ENCODE data around the gene ENG.

Gene ENG

DNA sequence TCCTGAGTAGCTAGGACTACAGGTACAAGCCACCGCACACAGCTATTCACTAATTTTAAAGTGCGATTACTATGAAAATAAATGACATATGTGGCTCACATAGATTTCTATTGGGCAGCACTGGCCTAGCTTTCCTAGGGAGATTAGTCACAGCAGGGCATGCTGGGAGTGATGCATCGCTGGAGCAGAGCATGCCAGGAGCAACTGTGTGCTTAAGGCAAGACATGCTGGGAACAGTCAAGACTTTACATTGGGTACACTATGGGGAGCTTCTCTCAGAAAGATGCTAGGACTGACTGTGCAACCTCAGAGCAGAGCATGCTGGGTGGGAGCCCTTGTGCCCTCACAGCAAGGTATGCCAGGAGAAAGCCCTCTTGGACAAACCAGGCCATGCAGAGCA lies 35.6 kb upstream of the ENG start:
- H3K9ac ChIP-seq (ENCODE audit: low read length) = no peak overlapping the region
- TF ChIP-seq, protein P1, sequence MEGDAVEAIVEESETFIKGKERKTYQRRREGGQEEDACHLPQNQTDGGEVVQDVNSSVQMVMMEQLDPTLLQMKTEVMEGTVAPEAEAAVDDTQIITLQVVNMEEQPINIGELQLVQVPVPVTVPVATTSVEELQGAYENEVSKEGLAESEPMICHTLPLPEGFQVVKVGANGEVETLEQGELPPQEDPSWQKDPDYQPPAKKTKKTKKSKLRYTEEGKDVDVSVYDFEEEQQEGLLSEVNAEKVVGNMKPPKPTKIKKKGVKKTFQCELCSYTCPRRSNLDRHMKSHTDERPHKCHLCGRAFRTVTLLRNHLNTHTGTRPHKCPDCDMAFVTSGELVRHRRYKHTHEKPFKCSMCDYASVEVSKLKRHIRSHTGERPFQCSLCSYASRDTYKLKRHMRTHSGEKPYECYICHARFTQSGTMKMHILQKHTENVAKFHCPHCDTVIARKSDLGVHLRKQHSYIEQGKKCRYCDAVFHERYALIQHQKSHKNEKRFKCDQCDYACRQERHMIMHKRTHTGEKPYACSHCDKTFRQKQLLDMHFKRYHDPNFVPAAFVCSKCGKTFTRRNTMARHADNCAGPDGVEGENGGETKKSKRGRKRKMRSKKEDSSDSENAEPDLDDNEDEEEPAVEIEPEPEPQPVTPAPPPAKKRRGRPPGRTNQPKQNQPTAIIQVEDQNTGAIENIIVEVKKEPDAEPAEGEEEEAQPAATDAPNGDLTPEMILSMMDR (IDR thresholded peaks at IDR 0.05; ENCODE audit: insufficient read depth, low read length, poor library complexity, severe bottlenecking) = no peak
- TF ChIP-seq EZH2phosphoT487 (conservative IDR thresholded peaks at IDR 0.05; ENCODE audit: low read length) = no peak
- no peak overlapping the region for H3K4me3 ChIP-seq (ENCODE audit: insufficient read depth, low read length, poor library complexity, severe bottlenecking)
- H3F3A ChIP-seq (ENCODE audit: insufficient read depth) = no peaks in the 10 kb centered on the region
- peaks cover 10% of the 10 kb centered on the region for H3K9me3 ChIP-seq (ENCODE audit: insufficient read depth, low read length)
- H2AFZ ChIP-seq (ENCODE audit: low read depth, low read length, severe bottlenecking) = no peak overlapping the region
- H3K79me2 ChIP-seq (ENCODE audit: insufficient read depth, low read length) = no peaks in the 10 kb centered on the region
- no peaks in the 10 kb centered on the region for H3K27me3 ChIP-seq (ENCODE audit: low read length)
- no peaks in the 10 kb centered on the region for H4K20me1 ChIP-seq (ENCODE audit: low read depth, low read length)
- H3K27ac ChIP-seq (ENCODE audit: low read depth, low read length) = no peak overlapping the region
- no peak overlapping the region for H3K4me2 ChIP-seq (ENCODE audit: low read depth, low read length, poor library complexity, severe bottlenecking)
- H3K36me3 ChIP-seq (ENCODE audit: low read length) = no peaks in the 10 kb centered on the region
- H3K9me2 ChIP-seq (replicated peaks; ENCODE audit: insufficient read depth, low read length) = no peaks in the 10 kb centered on the region

DNA sequence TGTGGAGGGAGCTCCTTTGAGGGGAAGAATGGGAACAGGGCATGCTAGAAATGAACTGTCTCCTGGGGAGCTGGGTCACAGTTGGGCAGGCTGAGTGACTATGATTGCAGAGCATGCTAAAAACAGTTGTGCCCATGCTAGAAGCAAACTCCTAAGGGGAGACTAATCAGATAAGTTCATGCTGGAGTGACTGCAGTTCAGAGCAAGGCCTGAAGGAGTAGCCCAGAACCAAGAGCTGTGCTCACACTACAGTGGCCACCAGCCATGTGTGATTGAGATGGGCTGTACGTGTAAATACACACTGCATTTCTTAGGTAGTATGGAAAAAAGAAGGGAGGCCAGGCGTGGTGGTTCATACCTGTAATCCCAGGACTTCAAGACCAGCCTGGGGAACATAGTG lies 33.3 kb upstream of the ENG start:
- TF ChIP-seq, protein P1 (IDR thresholded peaks at IDR 0.05; ENCODE audit: insufficient read depth, low read length, poor library complexity, severe bottlenecking) = no peak
- no peak for TF ChIP-seq EZH2phosphoT487 (conservative IDR thresholded peaks at IDR 0.05; ENCODE audit: low read length)
- H3K4me3 ChIP-seq (ENCODE audit: insufficient read depth, low read length, poor library complexity, severe bottlenecking) = no peak overlapping the region
- H3K9me2 ChIP-seq (replicated peaks; ENCODE audit: insufficient read depth, low read length) = no peaks in the 10 kb centered on the region
- H3K79me2 ChIP-seq (ENCODE audit: insufficient read depth, low read length) = no peaks in the 10 kb centered on the region
- no peak overlapping the region for H2AFZ ChIP-seq (ENCODE audit: low read depth, low read length, severe bottlenecking)
- no peaks in the 10 kb centered on the region for H3K36me3 ChIP-seq (ENCODE audit: low read length)
- H3K9ac ChIP-seq (ENCODE audit: low read length) = no peak overlapping the region
- peaks cover 2% of the 10 kb centered on the region for H3K9me3 ChIP-seq (ENCODE audit: insufficient read depth, low read length)
- no peaks in the 10 kb centered on the region for H3K27me3 ChIP-seq (ENCODE audit: low read length)
- no peak overlapping the region for H3K27ac ChIP-seq (ENCODE audit: low read depth, low read length)
- H3K4me2 ChIP-seq (ENCODE audit: low read depth, low read length, poor library complexity, severe bottlenecking) = no peak overlapping the region
- H3F3A ChIP-seq (ENCODE audit: insufficient read depth) = no peaks in the 10 kb centered on the region
- H4K20me1 ChIP-seq (ENCODE audit: low read depth, low read length) = no peaks in the 10 kb centered on the region

DNA sequence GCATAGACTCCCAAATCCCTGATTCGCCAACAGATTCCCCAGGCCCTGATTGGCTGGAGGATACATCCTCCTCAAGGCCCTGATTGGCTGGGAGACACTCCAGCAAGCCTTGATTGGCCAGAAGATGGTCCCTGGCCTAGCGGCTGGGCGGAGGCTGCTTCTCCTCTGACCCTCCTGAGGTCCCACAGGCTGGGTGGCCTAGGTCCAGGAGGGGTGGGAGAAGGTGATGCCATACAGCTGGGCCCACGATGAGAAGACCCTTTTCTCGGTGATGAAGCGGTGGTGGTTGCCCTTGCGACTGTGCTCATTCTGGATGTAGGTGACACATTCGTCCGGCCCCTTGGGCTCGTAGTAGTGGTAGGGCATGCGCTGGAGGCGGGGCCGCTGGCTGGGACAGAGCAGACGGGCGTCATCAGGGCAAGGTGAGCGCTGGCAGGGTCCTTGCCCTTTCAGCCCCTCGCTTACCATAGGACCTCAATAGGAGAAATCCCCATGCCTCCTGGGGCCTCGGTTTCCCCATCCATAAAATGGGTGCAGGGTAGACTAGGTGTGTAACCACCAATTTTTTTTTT lies 32.0 kb upstream of the ENG start:
- no peaks in the 10 kb centered on the region for H3K36me3 ChIP-seq (ENCODE audit: low read length)
- no peaks in the 10 kb centered on the region for H3F3A ChIP-seq (ENCODE audit: insufficient read depth)
- H3K9me2 ChIP-seq (replicated peaks; ENCODE audit: insufficient read depth, low read length) = no peaks in the 10 kb centered on the region
- H3K4me2 ChIP-seq (ENCODE audit: low read depth, low read length, poor library complexity, severe bottlenecking) = no peak overlapping the region
- H3K9ac ChIP-seq (ENCODE audit: low read length) = no peak overlapping the region
- H3K4me3 ChIP-seq (ENCODE audit: insufficient read depth, low read length, poor library complexity, severe bottlenecking) = no peak overlapping the region
- H2AFZ ChIP-seq (ENCODE audit: low read depth, low read length, severe bottlenecking) = no peak overlapping the region
- H3K27me3 ChIP-seq (ENCODE audit: low read length) = no peaks in the 10 kb centered on the region
- no peak for TF ChIP-seq EZH2phosphoT487 (conservative IDR thresholded peaks at IDR 0.05; ENCODE audit: low read length)
- TF ChIP-seq, protein P1 (IDR thresholded peaks at IDR 0.05; ENCODE audit: insufficient read depth, low read length, poor library complexity, severe bottlenecking) = no peak
- H4K20me1 ChIP-seq (ENCODE audit: low read depth, low read length) = no peaks in the 10 kb centered on the region
- H3K79me2 ChIP-seq (ENCODE audit: insufficient read depth, low read length) = no peaks in the 10 kb centered on the region
- no peak overlapping the region for H3K27ac ChIP-seq (ENCODE audit: low read depth, low read length)
- no peaks in the 10 kb centered on the region for H3K9me3 ChIP-seq (ENCODE audit: insufficient read depth, low read length)

Data from SU-DHL-6 (cell line).